ENCODE data around the gene LTBP2.
A peak's percentile ranks its signal among the peaks of the same experiment; 100 is the strongest.

Gene LTBP2

DNA sequence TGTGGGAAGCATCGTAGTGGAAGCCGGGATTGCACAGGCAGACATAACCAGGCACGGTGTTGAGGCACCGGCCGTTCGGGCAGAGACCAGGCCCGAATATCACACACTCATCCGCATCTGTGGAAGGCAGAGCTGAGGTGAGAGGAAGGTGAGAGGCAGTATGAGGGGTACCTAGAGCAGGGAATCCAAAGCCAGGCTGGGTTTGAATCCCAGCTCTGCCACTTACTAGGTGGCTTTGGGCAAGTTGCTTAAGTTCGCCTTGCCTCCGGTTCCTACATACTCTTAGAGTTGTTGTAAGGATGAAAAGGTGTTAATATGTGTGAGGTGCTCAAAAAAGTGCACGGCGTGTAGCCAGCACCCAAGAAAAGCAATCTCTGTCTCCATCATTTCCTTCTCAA lies 108.1 kb downstream of the LTBP2 start:
- no peak for DNase-seq

DNA sequence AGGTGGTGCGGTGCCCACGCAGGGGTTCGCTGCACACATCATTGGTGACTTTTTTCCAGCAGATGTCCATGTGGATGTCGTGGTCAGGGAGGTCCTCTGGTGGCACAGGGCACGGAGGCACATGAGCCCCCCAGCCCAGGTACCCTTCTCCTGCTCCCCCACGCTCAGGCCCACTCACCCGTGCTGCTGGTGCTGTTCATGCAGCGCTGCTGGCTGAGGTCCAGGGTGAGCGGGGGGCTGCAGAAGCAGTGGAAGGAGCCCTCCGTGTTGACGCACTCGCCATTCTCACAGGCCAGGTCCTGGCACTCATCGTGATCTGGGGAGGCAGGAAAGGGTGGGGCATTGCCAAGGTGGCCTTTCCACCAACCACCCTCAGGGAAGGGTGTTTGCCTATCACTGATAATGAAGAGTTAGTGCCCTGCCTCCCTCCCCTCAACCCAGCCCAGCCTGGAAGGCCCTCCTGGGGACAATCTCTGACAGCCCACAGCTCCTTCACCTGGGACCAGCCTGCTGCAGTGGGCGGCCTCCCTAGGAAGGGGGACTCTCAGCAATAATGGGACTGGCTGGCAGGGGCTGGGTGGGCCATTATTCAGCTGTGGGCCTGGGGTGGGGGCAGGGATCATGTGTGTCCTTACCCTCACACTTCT lies 108.6 kb downstream of the LTBP2 start:
- no peak for DNase-seq

DNA sequence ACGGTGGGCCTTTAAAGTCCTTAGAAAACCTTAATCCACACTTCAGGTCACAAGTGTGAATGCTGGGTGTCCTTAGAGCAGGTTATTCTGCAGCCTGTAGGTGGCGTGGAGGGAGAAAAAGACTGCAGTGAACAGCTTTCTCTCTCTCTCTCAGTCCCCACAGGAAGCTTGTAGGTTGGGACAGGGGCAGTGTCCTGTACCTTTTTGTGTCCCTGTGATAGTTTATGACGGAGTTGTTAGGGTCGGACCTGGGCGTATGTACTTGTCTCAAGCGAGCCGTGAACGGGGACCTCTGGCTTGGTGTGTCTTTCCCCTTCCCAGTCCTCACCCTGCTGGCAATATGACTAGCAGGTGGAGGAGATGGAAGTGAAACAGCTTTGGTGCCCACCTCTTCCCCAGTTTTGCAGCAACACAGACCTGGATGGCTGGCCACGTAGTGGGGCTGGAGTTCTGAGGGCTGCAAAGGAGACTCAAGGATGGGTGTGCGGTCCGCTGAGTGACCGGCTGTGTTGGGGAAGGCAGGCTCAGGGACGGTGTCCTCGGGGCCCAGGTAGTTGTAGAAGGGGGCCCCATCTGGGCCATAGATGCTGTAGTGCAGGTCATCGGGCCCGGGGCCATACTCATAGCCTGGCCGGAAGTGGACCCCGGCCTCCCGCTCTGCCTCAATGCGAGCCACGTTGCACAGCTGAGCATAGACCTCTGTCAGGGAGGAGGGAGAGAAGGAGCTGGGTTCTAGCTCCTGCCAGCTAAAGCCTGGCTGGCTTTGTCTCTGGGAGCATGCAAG lies 109.6 kb downstream of the LTBP2 start:
- no peak for DNase-seq

DNA sequence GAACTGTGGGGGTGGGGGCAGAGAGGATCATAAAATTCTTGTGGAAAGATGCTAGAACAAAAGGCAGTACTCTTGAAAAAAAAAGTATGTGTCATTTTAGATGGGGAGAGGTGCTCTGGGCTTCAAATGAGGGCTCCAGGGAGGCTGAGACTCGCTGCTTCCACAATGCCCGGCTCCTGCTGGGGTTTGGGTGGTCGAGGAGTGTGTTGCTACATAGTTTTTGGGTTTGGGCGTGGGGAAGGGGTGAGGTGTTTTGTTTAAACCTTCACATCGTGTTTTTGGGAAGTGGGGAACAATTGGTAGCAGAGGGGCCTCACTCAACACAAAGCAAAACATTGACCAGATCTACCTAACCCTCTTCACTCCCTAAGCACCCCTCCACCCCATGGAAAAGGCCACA lies 110.3 kb downstream of the LTBP2 start:
- DNase-seq = no peak

DNA sequence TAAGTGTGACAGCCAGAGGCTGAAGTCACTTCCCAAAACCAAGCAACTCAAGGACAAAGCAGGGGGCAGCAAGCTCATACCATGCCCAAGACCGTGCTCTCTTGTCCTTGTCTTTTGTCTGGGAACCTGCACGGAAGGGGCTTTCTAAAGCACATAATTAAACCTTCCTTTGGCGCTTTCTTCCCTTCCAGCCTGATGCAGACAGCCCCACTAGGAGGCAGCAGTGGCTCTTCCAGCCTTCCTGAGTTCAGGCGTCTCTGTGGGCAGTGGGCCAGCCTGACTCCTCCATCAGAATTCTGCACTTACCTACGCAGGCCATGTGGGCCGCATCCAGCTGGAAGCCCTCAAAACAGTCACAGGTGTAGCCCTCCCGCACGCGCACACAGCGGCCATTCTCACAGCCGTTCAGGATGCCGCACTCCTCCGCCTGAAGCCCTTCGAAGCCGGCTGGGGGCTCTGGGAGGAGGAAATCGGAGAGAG lies 110.9 kb downstream of the LTBP2 start:
- DNase-seq = no peak

DNA sequence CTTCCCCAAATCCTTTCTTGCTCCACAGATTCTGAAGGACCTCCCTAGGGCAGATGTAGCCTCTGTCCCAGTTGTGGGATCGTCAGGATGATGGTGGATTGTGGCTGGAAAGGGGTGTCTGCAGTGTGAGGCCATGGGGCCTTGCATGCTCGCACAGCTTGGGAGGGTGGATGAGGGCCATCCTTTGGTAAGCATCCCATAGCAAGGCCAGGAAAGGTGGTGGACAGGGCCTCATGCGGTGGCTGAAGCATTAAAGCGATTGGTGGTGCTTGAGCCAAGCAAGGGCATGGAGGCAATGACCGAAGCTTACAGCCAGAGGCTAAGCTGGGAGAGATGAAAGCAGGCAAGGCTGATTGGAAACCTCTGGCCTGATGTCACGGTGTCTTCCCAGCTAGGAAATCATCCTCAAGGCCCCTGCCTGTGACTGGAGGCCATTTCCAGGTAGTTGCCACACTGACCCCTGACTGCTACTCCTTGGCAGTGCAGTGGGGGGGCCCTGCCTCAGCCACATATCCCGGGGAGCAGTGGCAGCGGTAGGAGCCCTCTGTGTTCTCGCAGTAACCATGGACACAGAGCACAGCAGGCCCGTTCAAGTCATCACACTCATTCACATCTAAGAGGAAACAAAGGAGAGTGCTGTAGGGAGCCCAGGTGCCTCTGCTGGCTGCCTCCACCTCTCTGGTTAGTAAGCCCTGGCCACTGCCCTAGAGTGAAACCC lies 111.5 kb downstream of the LTBP2 start:
- no peak for DNase-seq

DNA sequence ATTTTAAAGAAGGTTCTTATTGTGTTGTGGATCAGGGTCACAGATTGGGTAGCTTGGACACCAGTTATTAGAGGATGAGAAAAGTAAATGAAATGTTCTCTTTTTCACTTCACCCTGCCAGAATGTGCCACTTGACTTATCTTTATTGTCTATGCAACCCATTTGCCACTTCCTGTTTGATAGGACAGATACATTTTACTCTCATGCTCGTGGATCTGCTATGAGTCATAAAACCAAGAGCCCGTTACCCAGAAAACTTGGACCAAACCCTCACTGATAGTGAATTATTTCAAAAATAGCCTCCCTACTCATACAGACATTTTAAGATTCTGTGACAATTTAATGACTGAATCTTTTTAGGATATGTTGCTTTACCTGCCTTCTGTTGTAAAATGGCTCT lies 116.7 kb downstream of the LTBP2 start:
- no peak for DNase-seq

DNA sequence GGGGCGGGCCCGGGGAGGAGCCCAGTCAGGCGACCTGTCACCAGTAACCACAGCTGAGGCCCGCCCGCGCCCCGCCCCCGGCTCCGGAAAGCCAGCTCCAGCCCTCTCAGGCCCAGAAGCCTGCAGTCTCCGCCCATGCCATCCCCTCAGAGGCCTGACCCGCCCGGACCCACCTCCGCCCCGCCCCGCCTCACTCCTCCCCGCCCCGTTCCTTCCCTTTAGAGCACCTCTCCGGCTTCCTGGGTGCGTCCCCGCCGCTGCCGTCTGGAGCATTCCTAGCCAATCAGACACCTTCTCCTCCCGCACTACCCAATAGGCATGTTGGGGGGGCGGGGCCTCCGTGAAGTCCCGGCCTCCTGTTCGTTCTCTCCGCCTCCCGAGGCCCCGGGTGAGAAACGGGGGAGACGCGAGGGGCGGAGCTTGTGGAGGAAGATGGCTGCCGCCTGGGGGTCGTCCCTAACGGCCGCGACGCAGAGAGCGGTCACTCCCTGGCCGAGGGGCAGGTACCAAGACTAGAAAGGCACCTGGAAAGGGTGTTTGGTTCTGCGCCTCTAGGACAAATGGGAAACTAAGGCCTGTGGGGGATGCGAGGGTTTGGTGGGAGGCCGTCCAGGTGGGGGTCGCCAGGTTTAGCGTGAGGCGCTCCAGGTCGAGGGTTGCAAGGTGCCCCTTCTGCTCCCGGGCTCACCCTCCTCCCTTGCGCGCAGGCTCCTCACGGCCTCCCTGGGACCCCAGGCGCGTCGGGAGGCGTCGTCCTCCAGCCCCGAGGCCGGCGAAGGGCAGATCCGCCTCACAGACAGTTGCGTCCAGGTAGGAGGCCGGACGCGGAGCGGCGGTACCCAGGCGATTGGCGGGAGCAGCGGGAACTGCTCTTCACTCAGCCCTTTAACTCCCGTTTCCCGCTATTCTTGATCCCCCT lies 118.4 kb downstream of the LTBP2 start, which contains the start of gene ISCA2:
Gene ISCA2, plus strand, starts transcription at position 423 of the 919 bp plus-strand sequence. Its CDS starts 10 bp downstream, at position 433.
- peak; percentile 100 for DNase-seq

DNA sequence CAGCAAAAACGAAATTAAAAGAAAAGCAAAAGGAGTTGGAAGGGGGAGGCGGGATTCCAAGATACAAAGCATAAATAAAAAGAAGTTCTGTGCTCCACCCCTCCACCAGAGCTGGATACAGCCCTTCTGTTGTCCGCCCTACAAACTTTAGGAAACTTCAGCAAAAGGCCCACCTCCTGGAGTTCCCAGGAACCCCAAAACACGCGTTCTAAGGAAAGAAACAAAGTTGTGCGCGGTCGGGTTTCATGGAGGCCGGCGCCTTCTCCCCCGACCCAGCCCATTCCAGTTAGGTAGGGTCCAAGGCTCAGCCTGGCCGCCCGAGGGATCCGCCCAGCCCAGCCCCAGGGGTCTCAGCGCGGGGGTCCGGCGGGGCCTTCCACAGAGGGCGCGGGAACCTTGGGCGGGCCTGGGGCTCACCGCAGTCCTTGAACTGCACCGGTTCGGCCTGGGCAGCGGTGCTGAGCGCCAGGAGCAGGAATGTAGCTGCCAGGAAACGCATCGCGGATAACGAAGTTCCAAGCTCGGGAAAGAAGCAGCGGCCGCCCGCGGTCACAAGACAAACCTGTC lies 119.2 kb downstream of the LTBP2 start, which contains the start of gene NPC2:
Gene NPC2, minus strand, starts transcription at position 530 of the 567 bp plus-strand sequence. Its CDS starts 31 bp downstream, at position 499.
- no peak for DNase-seq

DNA sequence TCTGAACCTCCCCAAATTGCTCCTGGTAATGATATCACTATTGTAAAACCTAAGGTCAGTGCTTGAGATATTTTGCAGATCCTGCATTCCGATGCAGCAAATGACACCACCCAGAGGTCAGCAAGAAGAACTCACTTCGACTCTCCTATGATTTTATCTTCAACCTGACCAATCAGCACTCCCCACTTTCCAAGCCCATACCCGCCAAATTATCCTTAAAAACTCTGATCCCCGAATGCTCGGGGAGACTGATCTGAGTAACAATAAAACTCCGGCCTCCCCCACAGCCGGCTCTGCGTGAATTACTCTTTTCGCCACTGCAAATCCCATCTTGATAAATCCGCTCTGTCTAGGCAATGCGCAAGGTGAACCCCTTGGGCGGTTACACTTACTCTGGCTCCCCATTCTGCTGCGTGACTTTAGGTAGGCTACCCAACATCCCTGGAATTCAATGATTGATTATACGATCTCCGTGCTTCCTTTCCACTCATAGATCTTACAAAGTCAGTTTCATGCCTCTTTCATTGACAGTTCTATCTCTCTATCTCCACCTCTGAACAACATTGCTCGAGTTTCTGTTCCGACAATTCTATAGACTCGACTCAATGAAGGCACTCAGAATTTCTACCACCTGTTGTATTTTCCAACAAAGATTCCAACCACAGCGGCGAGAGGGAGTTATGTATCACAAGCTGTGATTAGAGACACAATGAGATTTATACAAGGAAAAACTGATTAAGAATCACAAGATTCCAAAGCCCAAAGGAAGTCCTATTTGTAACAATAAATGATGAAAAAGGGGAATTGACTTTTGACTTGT lies 119.9 kb downstream of the LTBP2 start:
- DNase-seq = no peak

DNA sequence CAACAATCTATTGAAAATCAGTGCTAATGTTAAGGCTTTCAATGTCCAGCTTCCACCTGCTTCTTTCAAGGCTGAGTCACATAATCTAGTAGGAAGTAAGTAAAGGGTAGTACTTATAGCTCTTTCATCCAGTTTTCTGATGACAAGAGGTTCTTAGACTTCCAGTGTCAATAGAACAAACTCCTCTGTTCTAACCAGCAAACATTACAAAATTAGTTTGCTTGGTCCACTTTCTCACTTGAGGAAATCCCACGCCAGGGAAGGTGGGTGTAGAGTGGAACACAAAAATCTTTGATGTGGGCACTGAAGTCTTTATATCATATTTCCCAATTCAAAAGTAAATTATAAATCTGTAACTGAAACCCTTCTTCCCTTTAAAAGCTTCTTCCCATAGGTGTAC lies 121.6 kb downstream of the LTBP2 start:
- no peak for DNase-seq

DNA sequence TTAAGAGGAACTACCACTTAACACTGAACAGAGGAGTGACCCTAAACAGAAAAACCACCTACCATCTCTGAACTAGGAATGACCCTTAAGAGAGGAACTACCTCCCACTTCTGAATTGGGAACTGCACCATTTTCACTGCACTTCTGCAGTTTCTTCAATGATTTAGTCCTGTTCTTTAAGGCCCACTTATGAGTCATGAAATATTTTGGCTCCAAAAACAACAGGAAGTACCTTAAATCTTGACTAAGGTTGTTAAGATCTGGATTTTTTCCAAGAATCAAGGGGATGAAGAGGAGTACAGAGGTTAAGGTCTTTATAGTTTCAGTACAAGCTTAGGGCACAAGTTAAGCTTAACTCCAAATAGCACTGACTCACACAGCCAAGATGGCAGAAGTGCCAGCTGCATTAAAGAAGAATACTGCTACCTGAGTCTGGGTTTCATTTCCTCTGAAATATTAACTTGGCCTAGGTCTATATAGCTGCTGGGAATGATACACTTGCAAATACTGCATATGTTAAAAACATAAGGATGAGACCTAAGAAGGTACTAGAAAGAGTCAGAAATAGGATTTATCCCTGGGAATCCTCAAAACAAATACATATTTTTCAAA lies 123.1 kb downstream of the LTBP2 start:
- DNase-seq = no peak

DNA sequence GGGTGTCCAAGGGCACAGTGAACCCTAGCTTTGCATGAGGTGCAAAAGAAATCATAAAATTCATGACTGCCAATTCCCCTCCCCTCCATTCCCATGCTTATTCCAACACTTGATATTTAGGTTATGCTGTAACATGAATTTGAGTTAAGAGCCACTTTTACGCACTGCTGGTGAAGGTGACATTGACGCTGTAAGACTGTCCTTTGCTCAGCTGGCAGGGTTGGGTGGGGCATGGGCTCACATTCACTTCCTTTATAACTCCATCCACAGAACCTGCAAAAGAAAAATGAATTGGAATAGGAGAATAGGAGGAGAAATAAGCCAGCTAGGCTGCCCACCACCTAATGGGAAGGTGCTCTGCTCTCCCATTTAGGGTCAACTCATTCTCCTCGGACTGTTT lies 125.9 kb downstream of the LTBP2 start:
- DNase-seq = no peak

DNA sequence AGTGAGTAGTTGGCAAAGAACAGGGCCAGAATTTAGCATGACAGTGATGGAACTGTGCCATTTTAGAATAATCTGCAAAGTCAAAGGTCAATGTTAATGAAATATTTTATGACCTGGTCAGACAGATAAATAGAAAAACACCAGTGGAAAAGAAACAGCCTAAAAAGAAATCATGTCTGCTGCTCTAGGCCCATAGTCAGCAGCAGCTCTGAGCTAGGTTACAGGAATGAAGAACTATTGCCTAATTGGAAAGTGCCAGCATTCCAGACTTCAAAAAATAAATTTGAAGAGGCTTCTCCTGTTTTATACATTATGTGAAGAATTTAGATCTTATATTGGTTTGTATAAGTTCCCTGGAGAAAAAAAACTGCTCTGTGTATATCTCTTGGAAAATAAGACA lies 128.7 kb downstream of the LTBP2 start:
- DNase-seq = no peak

DNA sequence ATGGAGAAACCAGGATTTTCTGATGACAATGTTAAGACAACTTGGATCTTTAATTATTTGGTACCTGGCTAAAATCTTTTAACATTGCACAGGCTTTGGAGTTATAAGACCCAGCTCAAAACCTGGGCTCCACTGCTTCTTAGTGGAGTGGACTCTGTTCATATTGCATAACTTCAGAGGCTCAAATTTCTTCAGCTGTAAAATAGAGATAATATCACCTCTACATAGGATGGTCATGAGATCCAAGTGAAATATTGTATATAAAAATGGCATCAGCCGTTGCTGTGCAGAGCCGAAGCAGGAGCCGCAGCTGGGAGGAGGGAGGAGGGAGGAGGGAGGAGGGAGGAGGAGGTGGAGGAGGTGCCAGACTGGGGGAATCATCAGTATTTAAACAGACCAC lies 129.5 kb downstream of the LTBP2 start:
- DNase-seq = no peak

DNA sequence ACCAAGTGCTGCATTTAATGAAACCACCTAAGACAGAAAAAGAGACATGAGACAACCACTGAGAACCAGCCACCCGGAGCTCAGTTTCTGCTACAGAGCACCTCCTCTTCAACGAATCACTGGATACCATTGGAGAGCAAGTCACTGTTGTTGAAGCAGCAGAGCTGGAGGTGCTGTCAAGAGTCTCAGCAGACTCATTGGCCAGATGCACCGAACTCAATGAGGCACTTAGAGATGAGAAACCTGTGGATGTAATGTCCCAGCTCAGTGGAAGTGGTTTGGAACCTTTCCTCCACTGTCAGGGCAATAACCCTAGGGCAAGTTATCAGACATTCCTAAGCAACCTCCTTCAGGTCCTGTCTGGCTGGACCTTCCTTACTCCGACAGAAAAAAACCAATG lies 132.0 kb downstream of the LTBP2 start:
- no peak for DNase-seq

DNA sequence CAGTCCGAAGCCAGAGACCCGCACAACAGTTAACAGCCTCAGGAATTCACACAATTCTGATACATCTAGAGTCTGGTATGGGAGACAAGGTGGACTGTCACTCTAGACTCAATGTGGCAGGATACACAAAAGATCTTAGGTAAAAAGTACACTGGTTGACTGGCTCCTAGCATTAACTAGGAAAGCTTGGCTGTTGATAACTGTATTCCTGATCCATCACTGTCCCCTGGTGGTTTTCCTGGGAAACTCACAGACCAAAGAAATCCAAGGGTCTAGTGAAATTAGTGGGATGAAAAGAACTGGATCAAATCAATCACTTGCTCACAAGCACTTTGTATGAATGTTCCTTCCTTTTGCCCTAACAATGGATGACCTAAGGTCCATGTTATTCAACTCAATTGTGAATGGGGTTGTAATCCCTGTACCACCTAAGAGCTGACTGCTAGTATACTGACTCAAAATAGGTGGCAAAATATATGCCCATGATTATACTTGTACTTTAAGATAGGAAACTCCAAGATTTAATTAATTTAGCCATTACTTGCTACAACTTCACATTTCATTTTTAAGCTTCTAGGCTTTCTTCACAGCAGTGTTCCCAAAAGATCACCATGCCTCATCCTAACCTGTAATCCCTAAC lies 132.9 kb downstream of the LTBP2 start:
- DNase-seq = no peak

DNA sequence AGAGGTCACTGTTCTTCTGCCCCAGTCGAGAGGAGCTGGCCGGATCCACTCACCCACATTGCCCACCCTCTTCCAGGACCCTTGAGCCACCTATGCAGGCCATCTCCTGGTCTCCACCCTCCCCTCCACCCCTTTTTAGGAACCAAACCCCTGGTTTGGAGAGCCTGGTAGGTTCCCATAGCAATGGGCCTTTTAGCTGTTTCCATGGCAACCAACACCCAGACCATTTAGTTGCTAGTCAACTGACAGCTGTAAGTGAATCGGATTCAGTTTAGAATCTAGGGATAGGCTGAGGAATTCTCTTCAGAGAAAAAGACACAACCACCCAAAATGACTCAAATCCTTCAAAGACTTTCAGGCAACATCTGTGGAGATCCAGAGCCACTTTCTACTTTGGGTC lies 135.4 kb downstream of the LTBP2 start:
- no peak for DNase-seq

DNA sequence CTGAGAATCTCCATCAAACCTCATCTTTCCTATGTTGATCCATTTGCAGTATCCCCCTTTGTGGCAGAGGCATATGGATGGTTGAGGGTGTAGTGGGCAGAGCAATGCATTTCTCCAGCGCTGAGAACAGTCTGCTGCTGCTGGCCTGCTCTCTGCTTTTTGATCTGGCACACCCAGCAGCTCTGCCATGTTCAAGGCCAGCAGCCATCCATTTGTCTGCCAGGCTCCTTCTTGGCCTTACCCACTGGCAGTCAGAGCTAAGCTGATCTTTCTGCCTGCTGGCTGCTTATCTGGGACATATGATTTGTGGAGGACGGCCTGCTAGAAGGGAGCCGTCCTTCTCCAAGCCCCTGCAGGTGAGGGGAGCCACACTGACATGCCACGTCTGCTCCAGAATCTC lies 135.9 kb downstream of the LTBP2 start:
- DNase-seq = no peak

DNA sequence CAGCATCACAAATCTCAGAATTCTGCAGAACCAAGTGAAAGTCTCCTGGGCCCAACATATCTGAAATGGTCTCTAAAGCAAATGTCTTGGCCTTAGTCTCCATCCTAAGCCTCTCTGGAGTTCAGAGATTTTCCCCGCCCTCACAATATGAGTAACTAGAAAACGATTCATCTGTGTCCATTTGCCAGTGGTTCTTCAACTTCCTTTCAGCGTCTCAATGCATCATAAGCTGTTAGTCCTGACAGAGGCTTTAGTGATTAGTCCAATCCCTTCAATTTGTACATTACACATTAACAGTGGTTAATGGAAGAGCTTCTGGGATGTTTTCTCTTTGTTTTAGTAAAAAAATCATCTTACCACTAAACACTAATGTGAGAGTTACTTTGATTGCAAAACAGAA lies 136.4 kb downstream of the LTBP2 start:
- no peak for DNase-seq

All from stimulated activated CD4-positive, alpha-beta T cell treated with anti-CD3 and anti-CD28 coated beads, Interleukin-1b, Interleukin-23, amount 100 ng/mL, for 48 hours (primary cell).